H9 (cell line): ENCODE measurements around the gene TNFRSF1B. TPM values are rescaled to one million over a fixed set of nuclear protein-coding genes. Genes with fewer than 3 reads are reported as not detected.

Experiments used
- DNase-seq: peaks from one replicate; pipeline ENCODE4 v3.0.0-alpha.2; 2017
- H2AFZ ChIP-seq: one replicate; pipeline ENCODE4 v1.6.1; 2013; ENCODE audit warnings: mild to moderate bottlenecking, low read length, control low read depth, moderate library complexity
- H2AK5ac ChIP-seq: 2 replicates; pipeline ENCODE4 v1.6.1; 2013; ENCODE audit warnings: low read length, control low read depth, mixed read lengths; ENCODE audit not compliant: insufficient read length
- H2BK120ac ChIP-seq: one replicate; pipeline ENCODE4 v1.6.1; 2013; ENCODE audit warnings: low read depth, mild to moderate bottlenecking, low read length, control low read depth, inconsistent platforms; ENCODE audit not compliant: poor library complexity, severe bottlenecking
- H2BK12ac ChIP-seq: 2 replicates; pipeline ENCODE4 v1.6.1; 2013; ENCODE audit warnings: low read length, control low read depth, mixed read lengths, low read depth; ENCODE audit not compliant: insufficient read length
- H2BK15ac ChIP-seq: 2 replicates; pipeline ENCODE4 v1.6.1; 2013; ENCODE audit warnings: low read depth, low read length, control low read depth
- H2BK20ac ChIP-seq: one replicate; pipeline ENCODE4 v1.6.1; 2013; ENCODE audit warnings: low read depth, mild to moderate bottlenecking, low read length, control low read depth, inconsistent platforms; ENCODE audit not compliant: poor library complexity, severe bottlenecking
- H2BK5ac ChIP-seq: 2 replicates; pipeline ENCODE4 v1.6.1; 2013; ENCODE audit warnings: low read length, control low read depth, mixed read lengths; ENCODE audit not compliant: insufficient read length
- H3K14ac ChIP-seq: 2 replicates; pipeline ENCODE4 v1.6.1; 2013; ENCODE audit warnings: low read length, control low read depth; ENCODE audit not compliant: insufficient read depth
- H3K18ac ChIP-seq: 2 replicates; pipeline ENCODE4 v1.6.1; 2013; ENCODE audit warnings: low read depth, mild to moderate bottlenecking, mixed read lengths, low read length, control low read depth; ENCODE audit not compliant: insufficient read length
- H3K23ac ChIP-seq: 2 replicates; pipeline ENCODE4 v1.6.1; 2013; ENCODE audit warnings: low read length, control low read depth, mixed read lengths, low read depth; ENCODE audit not compliant: insufficient read length
- H3K23me2 ChIP-seq: 2 replicates; pipeline ENCODE4 v1.6.1; 2013; ENCODE audit warnings: low read depth, mild to moderate bottlenecking, mixed read lengths, low read length, control low read depth; ENCODE audit not compliant: insufficient read length, poor library complexity, severe bottlenecking
- H3K27ac ChIP-seq: 2 replicates; pipeline ENCODE4 v1.5.1; 2013; ENCODE audit warnings: low read length, control low read depth, mixed read lengths, low read depth; ENCODE audit not compliant: insufficient read length
- H3K27me3 ChIP-seq: 2 replicates; pipeline ENCODE4 v1.6.1; 2013; ENCODE audit warnings: low read length, control low read depth, inconsistent platforms; ENCODE audit not compliant: insufficient read depth
- H3K4ac ChIP-seq: 2 replicates; pipeline ENCODE4 v1.6.1; 2013; ENCODE audit warnings: low read depth, mild to moderate bottlenecking, control low read depth, inconsistent platforms, low read length, moderate library complexity
- H3K4me1 ChIP-seq: 2 replicates; pipeline ENCODE4 v1.6.1; 2013; ENCODE audit warnings: low read length, control low read depth, inconsistent platforms; ENCODE audit not compliant: insufficient read depth
- H3K4me2 ChIP-seq: 2 replicates; pipeline ENCODE4 v1.6.1; 2013; ENCODE audit warnings: low read length, control low read depth, mixed read lengths; ENCODE audit not compliant: insufficient read length, insufficient read depth
- H3K56ac ChIP-seq: 2 replicates; pipeline ENCODE4 v1.6.1; 2013; ENCODE audit warnings: low read depth, mild to moderate bottlenecking, mixed read lengths, low read length, control low read depth; ENCODE audit not compliant: insufficient read length
- H3K79me1 ChIP-seq: 2 replicates; pipeline ENCODE4 v1.6.1; 2013; ENCODE audit warnings: low read depth, mild to moderate bottlenecking, moderate library complexity, low read length, control low read depth, inconsistent platforms; ENCODE audit not compliant: insufficient read depth, poor library complexity, severe bottlenecking
- H3K79me2 ChIP-seq: 2 replicates; pipeline ENCODE4 v1.6.1; 2013; ENCODE audit warnings: low read length, control low read depth, inconsistent platforms; ENCODE audit not compliant: insufficient read depth
- H3K9ac ChIP-seq: 2 replicates; pipeline ENCODE4 v1.6.1; 2013; ENCODE audit warnings: low read length, control low read depth, mixed read lengths; ENCODE audit not compliant: insufficient read length; ENCODE audit errors: extremely low read depth
- H3K9me3 ChIP-seq: one replicate; pipeline ENCODE4 v1.6.1; 2013; ENCODE audit warnings: low read depth, low read length, inconsistent platforms; ENCODE audit not compliant: control insufficient read depth
- H3T11ph ChIP-seq: one replicate; pipeline ENCODE4 v1.6.1; 2013; ENCODE audit warnings: mild to moderate bottlenecking, low read length, control low read depth, inconsistent platforms
- H4K20me1 ChIP-seq: one replicate; pipeline ENCODE4 v1.6.1; 2013; ENCODE audit not compliant: control insufficient read depth, insufficient read length, insufficient read depth
- H4K5ac ChIP-seq: 2 replicates; pipeline ENCODE4 v1.6.1; 2013; ENCODE audit warnings: low read depth, mild to moderate bottlenecking, mixed read lengths, low read length, control low read depth; ENCODE audit not compliant: insufficient read length
- H4K8ac ChIP-seq: replicated peaks from 2 replicates; pipeline ENCODE4 v1.6.1; 2013; ENCODE audit warnings: low read length, control low read depth, mixed read lengths, low read depth; ENCODE audit not compliant: insufficient read length
- H4K91ac ChIP-seq: 2 replicates; pipeline ENCODE4 v1.6.1; 2013; ENCODE audit warnings: low read depth, mild to moderate bottlenecking, moderate library complexity, mixed read lengths, low read length, control low read depth; ENCODE audit not compliant: insufficient read length
- H3K27ac Mint-ChIP-seq, 3 experiments: 2 replicates in 2 of 3; 3 replicates in 1 of 3; pipeline ENCODE4 v1.8.0; 2020 to 2021; ENCODE audit warnings: mixed read lengths in 3 of 3, mild to moderate bottlenecking in 1 of 3, moderate library complexity in 1 of 3
- H3K27me3 Mint-ChIP-seq: 2 replicates; pipeline ENCODE4 v1.8.0; 2021; ENCODE audit warnings: low read depth, mild to moderate bottlenecking, moderate library complexity, mixed read lengths
- H3K36me3 Mint-ChIP-seq, 3 experiments: 2 replicates in 2 of 3; 3 replicates in 1 of 3; pipeline ENCODE4 v1.8.0; 2020 to 2021; ENCODE audit warnings: low read depth in 3 of 3, mixed read lengths in 3 of 3; ENCODE audit not compliant: insufficient read depth in 1 of 3
- H3K4me1 Mint-ChIP-seq, 2 experiments: 2 replicates each; pipeline ENCODE4 v1.8.0; 2020; ENCODE audit warnings: mixed read lengths in 2 of 2
- H3K4me3 Mint-ChIP-seq, 2 experiments: 2 replicates in 1 of 2; 3 replicates in 1 of 2; pipeline ENCODE4 v1.8.0; 2020 to 2021; ENCODE audit warnings: mild to moderate bottlenecking in 2 of 2, mixed read lengths in 2 of 2, moderate library complexity in 1 of 2
- H3K9me3 Mint-ChIP-seq, 2 experiments: 2 replicates in 1 of 2; 3 replicates in 1 of 2; pipeline ENCODE4 v1.8.0; 2020; ENCODE audit warnings: mild to moderate bottlenecking in 2 of 2, mixed read lengths in 2 of 2, moderate library complexity in 1 of 2
- WGBS: extraction: QIAGEN DNeasy Blood & Tissue Kit; methylation state at CpG from one replicate; pipeline ENCODE4 v1.1.7; 2013; ENCODE audit warnings: missing lambda C conversion rate, low lambda C conversion rate, mixed read lengths; ENCODE audit not compliant: insufficient read length; ENCODE audit errors: extremely low coverage; 5-methylcytosine and 5-hydroxymethylcytosine counted together
- total RNA-seq: library from RNA; stranded (reverse); gene quantifications from 2 replicates; pipeline ENCODE4 v1.2.1, GENCODE V29; 2021
- TF ChIP-seq, protein P1 (sequence below): fragments of 200-600 bp; sonication (generic); conservative IDR thresholded peaks from 3 replicates; pipeline ENCODE4 v1.8.0; 2021; ENCODE audit warnings: antibody characterized with exemption, mild to moderate bottlenecking

Gene TNFRSF1B
- total RNA-seq, 1 experiment from 2014 or later, result 0.57 TPM

DNA sequence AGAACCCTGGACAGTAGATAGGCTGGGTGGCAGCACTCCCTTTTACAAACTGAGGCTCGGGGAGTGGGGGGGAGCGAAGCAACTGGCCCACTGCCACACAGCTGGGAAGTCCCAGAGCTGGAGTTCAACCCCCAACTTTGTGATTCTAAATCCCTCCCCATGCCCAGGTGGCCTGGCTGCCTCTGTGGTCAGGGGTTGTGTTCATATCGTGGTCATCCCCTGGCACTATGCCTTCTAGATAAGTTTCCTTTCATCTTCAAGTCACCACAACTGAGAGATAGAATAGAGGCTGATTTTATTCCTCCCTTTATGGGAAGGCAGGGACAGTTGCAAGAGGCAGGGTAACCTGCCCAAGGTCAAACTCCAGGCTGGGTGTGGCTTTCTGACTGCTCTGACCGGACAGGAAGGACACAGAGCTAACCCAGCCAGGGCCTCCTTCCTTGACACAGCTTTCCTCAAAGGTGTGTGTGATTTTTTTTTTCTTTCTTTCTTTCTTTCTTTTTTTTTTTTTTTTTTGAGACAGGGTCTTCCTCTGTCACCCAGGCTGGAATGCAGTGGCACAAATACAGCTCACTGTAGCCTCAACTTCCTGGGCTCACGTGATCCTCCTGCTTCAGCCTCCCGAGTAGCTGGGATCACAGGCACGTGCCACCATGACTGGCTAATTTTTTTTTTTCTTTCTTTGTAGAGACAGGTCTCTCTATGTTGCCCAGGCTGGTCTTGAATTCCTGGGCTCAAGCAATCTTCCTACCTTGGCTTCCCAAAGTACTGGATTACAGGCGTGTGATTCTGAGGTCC is 18.4 kb upstream of the TNFRSF1B start:
- no peak overlapping the region for H4K91ac ChIP-seq
- WGBS, result no CpG with 5 or more reads among the region's 8 CpGs

More for the DNA sequence above, 18.4 kb upstream of the TNFRSF1B start:
- no peak overlapping the region for H3K27ac ChIP-seq
- Mint-ChIP-seq H3K4me3 (no peak overlapping the region), H3K27ac (no peak overlapping the region), H3K27me3 (peaks cover 13% of the 10 kb centered on the region), H3K9me3 (no peaks in the 10 kb centered on the region; a peak in 1 of 5 replicates), H3K4me1 (peaks cover 9% of the 10 kb centered on the region in 2 experiments), H3K36me3 (no peaks in the 10 kb centered on the region)
- H3K14ac ChIP-seq, result no peak overlapping the region
- H3K79me1 ChIP-seq, result no peaks in the 10 kb centered on the region
- H2AK5ac ChIP-seq, result no peak overlapping the region
- H3K4ac ChIP-seq, result no peak overlapping the region
- DNase-seq, result no peak
- H3K18ac ChIP-seq, result no peak overlapping the region
- no peak overlapping the region for H3K23ac ChIP-seq
- no peak overlapping the region for H2BK120ac ChIP-seq
- no peak overlapping the region for H3T11ph ChIP-seq
- H3K56ac ChIP-seq, result no peak overlapping the region
- H2BK5ac ChIP-seq, result no peak overlapping the region
- no peak overlapping the region for H2AFZ ChIP-seq
- no peak overlapping the region for H4K5ac ChIP-seq
- H3K4me1 ChIP-seq, result no peaks in the 10 kb centered on the region
- no peaks in the 10 kb centered on the region for H4K20me1 ChIP-seq
- H2BK12ac ChIP-seq, result no peak overlapping the region
- no peak overlapping the region for H3K9ac ChIP-seq
- TF ChIP-seq, protein P1, sequence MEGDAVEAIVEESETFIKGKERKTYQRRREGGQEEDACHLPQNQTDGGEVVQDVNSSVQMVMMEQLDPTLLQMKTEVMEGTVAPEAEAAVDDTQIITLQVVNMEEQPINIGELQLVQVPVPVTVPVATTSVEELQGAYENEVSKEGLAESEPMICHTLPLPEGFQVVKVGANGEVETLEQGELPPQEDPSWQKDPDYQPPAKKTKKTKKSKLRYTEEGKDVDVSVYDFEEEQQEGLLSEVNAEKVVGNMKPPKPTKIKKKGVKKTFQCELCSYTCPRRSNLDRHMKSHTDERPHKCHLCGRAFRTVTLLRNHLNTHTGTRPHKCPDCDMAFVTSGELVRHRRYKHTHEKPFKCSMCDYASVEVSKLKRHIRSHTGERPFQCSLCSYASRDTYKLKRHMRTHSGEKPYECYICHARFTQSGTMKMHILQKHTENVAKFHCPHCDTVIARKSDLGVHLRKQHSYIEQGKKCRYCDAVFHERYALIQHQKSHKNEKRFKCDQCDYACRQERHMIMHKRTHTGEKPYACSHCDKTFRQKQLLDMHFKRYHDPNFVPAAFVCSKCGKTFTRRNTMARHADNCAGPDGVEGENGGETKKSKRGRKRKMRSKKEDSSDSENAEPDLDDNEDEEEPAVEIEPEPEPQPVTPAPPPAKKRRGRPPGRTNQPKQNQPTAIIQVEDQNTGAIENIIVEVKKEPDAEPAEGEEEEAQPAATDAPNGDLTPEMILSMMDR, result no peak
- H3K79me2 ChIP-seq, result no peaks in the 10 kb centered on the region
- H3K9me3 ChIP-seq, result no peaks in the 10 kb centered on the region
- no peaks in the 10 kb centered on the region for H3K27me3 ChIP-seq
- no peak overlapping the region for H3K4me2 ChIP-seq
- no peak overlapping the region for H2BK20ac ChIP-seq
- no peaks in the 10 kb centered on the region for H3K23me2 ChIP-seq
- H2BK15ac ChIP-seq, result no peak overlapping the region
- no peak overlapping the region for H4K8ac ChIP-seq
